H1 (cell line): Measurements from ENCODE around the gene UBE2D3. TPM values are rescaled to one million over a fixed set of nuclear protein-coding genes. Genes with fewer than 3 reads are reported as not detected.

Source experiments
- YY1 ChIP-seq: IDR thresholded peaks from 2 replicates; pipeline ENCODE4 v1.6.1; 2011; ENCODE audit warnings: low read depth, mild to moderate bottlenecking, low read length
- polyA plus RNA-seq, 7 experiments: library from polyadenylated mRNA; depleted of rRNA in 3 of 7; stranded (reverse) in 5 of 7; unstranded in 2 of 7; fragments of >200 nt in 5 of 7; fragments of 200-250 nt in 2 of 7; gene quantifications; 1 replicate in 5 of 7; 2 replicates in 1 of 7; 4 replicates in 1 of 7; pipeline versions ENCODE4 v1.2.1 to v1.2.3, GENCODE V29; 2011 to 2013; ENCODE audit warnings: missing spikeins in 2 of 7, mixed read lengths in 2 of 7
- total RNA-seq: library from RNA; stranded (reverse); fragmentation: NEBNext Ultra II Directional; extraction: Animal tissue kit (Norgen Biotek cat#: 25700); gene quantifications from 2 replicates; pipeline ENCODE4 v1.2.1, GENCODE V29; 2021

UBE2D3 gene
- total and polyA plus RNA-seq, 2 of the 8 experiments (the other 6 are each of a cell fraction or from before 2014, with no cell fraction given): 396 to 544 TPM

DNA sequence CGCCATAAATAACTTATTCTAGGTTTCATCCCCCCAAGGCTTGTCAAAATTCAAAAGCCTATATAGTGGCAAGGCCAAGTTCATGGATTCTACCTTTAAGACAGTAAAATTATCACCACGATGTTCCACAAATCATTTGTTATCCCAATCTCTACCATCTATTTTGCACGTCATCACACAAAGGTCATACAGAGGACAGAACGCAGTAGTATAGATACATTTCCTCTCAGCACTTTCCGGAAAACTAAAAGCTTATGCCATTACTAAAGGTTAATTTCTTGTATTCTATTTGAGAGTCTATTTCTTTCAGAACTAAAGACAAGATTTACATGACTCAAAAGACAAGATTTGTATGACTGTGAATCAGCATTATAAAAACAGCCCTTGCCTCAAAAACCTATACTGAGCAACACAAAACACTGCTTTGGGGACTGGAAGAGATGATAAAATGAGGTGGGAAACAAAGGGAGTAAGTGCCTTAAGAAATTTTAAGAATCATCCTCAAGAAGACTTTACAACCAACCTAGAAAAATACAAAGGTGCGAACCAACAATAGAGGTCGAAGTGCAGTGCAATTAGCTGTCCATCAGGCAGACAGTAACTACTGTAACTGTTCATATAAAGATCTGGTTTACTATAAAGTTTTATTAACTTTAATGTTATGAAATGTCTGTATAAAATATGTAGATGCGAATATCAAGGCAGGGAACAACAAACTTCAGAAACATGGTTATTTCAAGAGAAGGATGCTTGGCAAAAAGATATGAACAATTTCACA is 7.6 kb downstream of the UBE2D3 start (continued):
- no peak for TF ChIP-seq YY1
